Fibroblast of skin of left quadriceps (primary cell): ENCODE measurements around the gene C1orf56.
"Not testable (repeated sequence)": the region's sequence is repeated elsewhere in the genome, so short reads cannot be mapped to it uniquely, and the experiment has no call there.

Experiments
- DNase-seq, 2 experiments: peaks; one replicate each; pipeline ENCODE4 v3.0.0-alpha.2; 2013; ENCODE audit warnings: low read depth in 2 of 2

Gene C1orf56

DNA sequence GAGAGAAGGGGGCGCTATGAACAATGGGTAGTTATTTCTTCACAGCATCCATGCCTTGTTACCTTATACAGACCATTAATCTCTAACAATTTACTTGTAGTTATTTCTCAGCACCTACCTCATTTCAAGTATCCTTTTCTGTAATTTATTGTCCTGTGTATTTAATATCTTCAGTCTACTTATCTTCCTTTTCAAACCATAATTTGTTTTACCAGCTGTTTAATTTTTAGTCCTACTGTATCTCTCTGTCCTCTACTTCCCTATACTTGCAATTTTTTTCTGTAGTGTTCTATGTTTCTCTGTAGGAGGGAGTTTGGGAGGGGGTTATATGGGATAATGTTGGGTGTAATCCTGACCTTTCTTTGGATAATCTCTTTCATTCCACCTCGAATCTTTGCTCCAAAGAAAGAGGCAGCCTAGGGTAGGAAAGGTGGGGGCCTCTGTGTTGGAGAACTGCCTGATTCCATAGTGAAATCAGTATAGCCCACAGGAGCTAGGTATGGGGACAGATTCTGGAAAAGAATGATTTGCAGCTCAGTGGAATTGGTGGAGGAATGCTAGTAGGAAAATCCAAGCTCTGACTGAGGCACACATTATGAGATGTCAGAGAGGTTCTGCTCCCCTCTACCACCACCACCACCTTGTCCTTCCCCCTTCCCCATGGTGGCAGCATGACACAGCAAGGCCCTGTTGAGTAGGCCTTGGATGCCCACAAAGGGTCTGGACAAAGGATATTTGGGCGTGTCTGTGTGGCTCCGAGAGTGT lies 13.3 kb downstream of the C1orf56 start:
- no peak for DNase-seq

DNA sequence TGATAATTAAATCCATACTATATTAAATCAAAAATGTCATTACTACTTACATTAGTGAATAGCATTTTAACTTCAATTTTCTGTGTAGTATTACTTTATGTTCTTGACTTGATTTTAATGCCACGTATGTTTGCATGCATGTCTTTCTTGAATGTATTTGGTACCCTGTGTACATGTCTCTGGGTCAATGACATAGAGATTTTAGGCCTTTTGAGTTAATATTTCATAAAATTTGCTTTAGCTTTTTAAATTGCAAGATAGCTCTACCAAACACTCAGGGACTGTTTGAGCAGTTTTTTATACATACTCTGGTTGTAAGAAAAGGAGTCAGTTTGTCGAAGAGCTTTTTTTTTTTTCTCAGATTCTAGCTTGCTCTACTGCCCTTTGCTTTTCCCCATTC lies 14.2 kb downstream of the C1orf56 start:
- no peak for DNase-seq

DNA sequence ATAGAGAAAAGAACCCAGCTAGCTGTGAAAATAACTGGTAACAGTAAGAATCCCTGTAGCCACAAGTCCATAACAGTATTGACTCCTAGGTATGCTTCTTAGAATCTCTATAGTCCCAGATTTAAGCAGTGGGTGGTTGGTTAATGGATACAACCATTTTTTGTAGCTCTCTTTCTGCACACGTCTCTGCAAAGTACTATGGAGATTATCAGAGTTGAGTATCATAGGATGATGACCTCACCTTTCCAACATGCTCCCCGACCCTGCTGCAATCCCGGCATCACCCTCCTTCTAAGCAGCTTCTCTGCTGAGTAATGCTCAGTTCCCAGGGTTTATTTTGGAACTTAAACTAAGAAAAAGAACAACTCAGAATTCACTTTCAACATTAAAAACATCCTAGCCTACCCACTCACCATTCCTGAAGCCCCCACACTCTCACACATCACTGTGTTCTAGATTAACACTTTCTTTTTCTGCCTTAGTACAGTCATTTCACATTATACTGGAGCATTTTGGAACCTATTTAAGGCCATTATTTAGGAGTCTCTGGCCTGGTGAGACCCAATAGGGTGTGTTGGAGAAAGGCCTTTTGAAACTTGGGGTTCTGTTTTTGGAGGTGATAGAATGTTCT lies 15.3 kb downstream of the C1orf56 start:
- DNase-seq: peak; percentile 43 to 47

DNA sequence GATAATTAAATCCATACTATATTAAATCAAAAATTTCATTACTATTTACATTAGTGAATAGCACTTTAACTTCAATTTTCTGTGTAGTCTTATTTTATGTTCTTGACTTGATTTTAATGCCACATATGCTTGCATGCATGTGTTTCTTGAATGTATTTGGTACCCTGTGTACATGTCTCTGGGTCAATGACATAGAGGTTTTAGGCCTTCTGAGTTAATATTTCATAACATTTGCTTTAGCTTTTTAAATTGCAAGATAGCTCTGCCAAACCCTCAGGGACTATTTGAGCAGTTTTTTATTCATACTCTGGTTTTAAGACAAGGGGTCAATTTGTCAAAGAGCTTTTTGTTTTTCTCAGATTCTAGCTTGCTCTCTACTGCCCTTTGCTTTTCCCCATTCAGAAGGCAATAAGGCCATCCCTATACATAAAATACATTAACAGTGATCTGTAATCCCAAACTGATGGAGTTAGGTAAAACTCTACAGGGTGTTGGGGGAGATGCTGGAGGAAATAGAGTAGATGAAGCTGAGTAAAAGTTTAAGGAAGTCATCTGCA lies 17.6 kb downstream of the C1orf56 start:
- no peak for DNase-seq

GRCh38 chr1:151067185-151067584 lies 19.6 kb downstream of the C1orf56 start:
- DNase-seq: no peak

DNA sequence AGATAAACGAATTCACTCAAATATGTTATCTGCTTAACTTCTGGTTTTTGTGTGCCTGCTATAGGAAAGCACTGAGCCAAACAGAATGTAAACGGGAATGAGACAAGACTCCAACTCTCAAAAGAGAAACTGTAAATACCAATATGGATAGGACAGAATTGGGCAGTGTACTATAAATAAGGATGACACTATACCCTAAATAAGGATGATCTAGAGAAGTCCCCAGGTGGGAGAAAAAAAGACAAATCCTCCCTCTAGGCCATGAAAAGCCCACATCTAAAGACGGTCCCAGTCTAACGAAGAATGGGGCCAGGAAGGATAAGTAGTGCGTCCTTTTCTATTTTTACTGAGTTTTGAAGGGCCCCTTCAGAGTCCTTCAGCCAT lies 21.5 kb downstream of the C1orf56 start:
- no peak for DNase-seq

DNA sequence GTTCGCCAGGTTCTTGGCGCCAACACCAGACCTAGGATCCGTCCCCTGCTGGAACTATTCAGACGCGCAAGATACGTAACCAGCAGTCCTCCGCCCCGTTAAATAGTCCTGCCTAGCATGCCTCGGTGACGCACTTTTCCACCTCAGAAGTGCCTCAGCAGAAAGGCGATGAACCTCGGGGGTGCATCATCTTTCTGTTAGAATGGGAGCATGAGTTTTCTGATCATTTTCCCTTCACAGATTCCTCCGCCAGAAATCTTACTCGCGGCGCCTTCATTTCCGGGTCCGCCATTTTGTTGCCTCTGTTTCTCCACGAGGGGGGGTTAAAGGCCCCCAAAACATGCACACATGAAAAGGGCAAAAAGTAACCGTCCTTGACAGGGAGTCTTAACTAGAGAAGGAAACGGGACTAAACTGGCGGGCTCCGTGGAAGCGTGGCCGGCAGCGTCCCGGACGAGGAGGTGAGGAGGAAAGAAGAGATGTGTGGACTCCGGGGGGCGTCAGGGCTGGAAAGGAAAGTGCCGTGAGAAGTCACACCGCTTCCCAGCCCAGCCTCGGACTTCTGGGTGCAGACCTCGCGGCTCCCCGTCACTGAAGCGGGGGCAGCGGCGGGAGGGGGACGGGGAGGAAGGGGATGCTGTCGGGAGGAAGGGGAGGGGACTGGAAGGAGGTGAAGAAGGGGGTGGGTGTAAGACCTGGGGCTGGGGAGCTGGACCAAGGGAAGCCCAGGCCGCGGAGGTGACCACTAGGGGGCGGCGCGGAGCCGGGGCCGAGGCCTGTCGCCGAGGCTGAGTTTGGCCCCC lies 23.1 kb downstream of the C1orf56 start, which contains the start of gene GABPB2:
Gene GABPB2 (plus strand): TSS at position 288 of the 803 bp plus-strand sequence. CDS start 17,429 bp downstream, outside the sequence.
- DNase-seq: peak; percentile 92

DNA sequence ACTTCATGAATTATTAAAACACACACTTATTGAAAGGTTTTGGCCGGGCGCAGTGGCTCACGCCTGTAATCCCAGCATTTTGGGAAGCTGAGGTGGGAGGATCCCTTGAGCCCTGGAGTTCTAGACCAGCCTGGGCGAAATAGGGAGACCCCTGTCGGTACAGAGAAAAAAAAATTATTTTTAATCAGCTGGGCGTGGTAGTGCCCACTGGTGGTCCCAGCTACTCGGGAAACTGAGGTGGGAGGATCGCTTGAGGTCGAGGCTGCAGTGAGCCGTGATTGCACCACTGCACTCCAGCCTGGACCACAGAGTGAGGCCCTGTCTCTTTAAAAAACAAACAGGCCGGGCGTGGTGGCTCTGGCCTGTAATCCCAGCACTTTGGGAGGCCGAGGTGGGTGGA lies 24.7 kb downstream of the C1orf56 start:
- no peak for DNase-seq

GRCh38 chr1:151085953-151086559 lies 38.5 kb downstream of the C1orf56 start:
- no peak for DNase-seq

GRCh38 chr1:151097426-151097825 lies 49.9 kb downstream of the C1orf56 start:
- DNase-seq: not testable (repeated sequence)

- DNase-seq: no peak
These were observed 50.6 kb downstream of the C1orf56 start for GRCh38 chr1:151098126-151098525.
